HK-2 (cell line): ENCODE results near the gene OLFM4.
"Not testable (repeated sequence)": the region's sequence is repeated elsewhere in the genome, so short reads cannot be mapped to it uniquely, and the experiment has no call there.

Experiments used
- DNase-seq: peaks from one replicate; pipeline ENCODE4 v3.0.0-alpha.2; 2018; ENCODE audit not compliant: unreplicated experiment

OLFM4 gene, protein sequence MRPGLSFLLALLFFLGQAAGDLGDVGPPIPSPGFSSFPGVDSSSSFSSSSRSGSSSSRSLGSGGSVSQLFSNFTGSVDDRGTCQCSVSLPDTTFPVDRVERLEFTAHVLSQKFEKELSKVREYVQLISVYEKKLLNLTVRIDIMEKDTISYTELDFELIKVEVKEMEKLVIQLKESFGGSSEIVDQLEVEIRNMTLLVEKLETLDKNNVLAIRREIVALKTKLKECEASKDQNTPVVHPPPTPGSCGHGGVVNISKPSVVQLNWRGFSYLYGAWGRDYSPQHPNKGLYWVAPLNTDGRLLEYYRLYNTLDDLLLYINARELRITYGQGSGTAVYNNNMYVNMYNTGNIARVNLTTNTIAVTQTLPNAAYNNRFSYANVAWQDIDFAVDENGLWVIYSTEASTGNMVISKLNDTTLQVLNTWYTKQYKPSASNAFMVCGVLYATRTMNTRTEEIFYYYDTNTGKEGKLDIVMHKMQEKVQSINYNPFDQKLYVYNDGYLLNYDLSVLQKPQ

DNA sequence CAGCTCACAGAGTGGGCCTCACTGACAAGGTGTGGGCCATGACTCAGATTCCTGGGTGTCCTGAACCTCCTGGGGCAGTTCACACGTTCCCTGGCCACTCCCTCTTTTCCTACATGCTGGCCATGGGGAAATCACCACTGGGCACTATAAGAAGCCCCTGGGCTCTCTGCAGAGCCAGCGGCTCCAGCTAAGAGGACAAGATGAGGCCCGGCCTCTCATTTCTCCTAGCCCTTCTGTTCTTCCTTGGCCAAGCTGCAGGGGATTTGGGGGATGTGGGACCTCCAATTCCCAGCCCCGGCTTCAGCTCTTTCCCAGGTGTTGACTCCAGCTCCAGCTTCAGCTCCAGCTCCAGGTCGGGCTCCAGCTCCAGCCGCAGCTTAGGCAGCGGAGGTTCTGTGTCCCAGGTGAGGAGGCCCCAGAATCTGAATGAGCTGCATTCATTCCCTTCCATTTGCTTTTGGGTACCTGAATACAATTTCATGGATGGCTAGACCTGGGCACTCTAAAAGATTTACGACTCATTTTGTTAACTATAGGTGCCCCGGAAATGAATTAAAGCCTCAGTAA lies at the start of gene OLFM4:
Gene OLFM4, plus strand, starts transcription at position 177 of the 567 bp plus-strand sequence. Its CDS starts 24 bp downstream, at position 201.
- DNase-seq, result no peak

DNA sequence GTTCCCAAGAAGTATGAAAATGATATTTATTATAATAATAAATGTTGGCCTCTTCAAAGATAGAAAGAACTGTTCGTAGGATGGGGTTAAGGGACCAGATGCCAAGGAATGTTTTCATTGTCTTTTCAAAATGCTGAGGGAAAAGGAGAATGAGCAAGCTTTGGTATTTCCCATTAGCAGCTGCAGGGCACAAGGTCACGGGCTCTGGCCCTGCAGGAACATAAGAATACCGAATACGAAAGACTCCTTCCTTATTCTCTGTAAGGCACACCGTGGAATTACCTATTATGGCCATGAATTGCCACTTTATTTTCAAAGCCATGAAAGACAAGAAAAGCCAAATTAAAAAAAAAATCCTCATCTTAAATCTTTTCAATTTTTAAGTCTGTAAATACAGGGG lies 49.6 kb upstream of the OLFM4 start:
- no peak for DNase-seq

DNA sequence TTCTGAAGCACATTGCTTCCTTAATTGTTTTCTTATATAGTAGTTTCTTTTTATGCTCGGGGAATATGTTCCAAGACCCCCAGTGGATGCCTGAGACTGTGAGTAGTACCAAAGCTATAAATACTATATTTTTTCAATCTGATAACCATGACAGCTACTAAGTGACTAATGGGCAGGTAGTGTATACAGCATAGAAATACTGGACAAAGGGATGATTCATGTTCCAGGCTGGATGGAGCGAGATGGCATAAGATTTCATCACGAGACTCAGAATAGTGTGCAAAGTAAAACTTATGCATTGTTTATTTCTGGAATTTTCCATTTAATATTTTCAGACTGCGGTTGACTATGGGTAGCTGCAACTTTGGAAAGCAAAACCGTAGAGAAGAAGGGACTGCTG lies 47.9 kb upstream of the OLFM4 start:
- DNase-seq, result no peak

DNA sequence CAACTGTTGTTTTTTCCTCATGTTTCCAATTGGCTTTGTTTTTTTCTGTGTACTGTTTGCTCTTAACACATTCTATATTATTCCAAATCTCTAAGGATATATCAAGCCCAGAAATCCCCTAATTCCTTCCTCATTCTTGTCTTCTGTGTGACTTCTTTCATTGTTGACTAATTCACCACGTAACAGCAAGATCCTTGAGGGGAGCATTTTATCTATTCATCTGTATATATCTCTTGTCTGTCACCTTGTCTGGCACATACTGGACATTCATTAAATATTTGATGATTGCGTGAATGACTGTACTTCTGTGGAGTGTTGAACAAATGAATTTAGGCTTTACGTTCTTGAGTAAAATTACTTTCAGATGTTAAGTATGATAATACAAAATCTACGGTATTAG lies 44.8 kb upstream of the OLFM4 start:
- DNase-seq, result no peak

DNA sequence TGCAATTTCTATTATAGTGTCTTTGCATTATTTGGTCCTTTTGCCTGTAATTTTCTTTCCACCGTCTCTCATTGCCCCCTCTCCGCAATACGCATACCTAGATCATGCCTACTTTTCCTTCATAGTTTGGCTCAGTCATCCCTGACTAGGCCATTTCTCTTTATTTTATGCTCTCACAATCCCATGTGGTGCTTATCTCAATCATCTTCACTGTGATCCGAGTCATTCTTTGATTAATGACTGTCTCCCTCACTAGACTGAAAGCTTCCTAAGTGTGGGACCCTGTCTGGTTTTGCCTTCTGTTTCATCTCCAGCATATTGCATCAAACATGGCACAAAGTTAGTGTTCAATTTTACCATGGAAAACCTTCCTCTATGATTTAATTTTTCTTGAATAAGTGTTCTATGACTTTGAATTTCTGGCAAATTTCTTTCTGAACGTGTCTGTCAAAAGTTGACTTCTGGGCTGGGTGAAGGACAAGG lies 43.7 kb upstream of the OLFM4 start:
- DNase-seq, result no peak

DNA sequence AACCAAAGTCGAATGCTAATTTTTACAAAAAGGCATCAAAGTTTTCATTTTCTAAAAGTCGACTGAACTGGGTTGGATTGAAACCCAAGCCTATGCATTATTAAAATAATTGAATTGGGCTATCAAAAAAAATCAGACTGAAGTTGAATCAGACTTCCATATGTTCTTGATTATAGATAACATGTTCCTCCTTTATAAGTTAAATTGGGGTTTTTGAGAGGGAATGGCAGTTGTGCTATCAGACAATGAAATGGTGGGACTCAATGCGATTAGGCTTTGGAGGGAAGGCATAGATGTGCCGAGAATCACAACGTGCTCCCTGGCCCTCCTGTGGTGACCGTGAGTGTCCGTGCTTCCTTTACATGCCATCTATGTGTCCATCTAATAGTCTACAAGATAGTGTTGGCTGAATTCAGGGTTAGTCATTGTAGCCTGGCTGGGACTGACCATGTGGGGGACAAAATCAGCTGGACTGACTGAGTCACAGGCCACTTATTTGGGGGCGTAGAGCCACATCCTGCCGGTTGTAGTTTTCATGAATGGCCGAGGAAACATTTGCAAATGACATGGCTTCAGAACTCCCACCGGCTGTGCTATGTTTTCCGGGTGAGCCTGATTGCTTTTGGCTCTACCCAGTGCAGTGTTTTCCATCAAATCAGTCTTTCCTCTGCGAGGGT lies 37.1 kb upstream of the OLFM4 start:
- no peak for DNase-seq

DNA sequence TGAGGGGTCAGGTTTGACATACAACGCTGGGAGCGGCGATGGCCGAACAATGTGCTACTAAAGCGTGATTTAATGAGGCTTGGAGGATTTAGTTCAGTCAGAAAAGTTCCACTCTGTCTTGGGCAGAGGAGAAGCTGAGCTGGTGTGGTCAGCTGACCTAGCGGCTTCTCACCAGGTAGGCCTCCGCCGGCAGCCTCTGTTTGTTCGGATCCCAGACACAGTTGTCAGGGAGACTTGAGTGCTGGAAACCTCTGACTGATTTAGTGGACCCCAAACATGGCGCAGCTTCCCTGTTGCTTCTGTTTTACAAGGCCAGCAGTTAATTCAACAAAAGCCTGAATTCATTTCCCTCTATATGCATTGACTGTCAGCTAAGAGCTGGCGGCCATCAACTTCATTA lies 36.5 kb upstream of the OLFM4 start:
- DNase-seq, result no peak

DNA sequence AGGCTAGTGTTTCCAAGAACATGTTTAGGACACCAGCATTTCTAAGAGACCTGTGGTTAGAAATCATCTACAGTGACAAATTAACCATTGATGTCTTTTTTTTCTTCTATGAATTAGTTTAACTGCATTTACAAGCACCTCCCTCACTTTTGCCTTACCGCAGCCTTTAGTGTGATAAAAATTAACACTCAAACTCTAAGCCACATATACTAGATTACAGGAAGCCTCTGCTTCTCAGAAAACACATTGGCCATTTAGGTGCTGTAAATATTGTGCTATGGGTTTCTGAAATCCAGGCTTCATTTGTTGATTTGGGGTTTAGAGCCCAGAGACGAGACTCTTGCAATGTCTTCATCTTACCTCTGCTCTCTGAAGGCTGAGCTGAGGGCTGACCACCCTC lies 34.6 kb upstream of the OLFM4 start:
- DNase-seq, result no peak

DNA sequence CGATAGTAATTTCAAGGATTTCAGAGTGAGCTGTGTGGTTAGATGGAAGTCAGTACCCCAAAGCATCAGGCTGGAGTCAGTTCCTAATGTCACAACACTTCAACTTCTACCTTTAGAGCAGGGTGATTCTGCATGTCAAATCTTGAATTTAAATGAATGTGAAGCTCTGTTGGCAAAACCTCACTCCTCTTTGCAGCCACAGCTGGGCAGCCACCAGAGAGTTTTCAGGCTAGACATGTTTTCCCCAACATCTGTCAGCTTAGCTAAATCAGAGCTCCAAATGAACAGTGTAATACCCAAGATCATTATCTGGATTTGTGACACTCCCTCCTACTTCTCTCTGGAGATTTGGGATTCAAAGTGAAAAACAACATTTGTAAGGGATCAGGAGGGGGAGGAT lies 33.7 kb upstream of the OLFM4 start:
- no peak for DNase-seq

DNA sequence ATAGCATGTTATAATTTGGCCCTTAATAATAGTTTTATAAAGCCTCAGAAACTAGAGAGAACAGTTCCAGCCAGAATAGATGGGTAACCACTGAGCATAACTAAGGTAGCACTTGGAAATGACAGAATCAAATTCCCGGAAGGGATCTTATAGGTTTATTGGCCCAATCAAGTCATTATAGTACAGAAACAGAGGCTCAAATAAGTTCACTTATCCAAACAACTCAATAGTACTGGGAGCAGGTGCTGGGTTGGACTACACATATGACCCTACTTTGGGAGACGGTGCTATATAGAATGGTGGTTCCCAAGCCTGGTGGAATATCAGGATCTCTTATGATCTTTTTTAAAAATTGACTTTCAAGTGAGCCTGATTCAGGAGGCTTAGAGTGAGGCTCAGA lies 32.7 kb upstream of the OLFM4 start:
- DNase-seq, result no peak

DNA sequence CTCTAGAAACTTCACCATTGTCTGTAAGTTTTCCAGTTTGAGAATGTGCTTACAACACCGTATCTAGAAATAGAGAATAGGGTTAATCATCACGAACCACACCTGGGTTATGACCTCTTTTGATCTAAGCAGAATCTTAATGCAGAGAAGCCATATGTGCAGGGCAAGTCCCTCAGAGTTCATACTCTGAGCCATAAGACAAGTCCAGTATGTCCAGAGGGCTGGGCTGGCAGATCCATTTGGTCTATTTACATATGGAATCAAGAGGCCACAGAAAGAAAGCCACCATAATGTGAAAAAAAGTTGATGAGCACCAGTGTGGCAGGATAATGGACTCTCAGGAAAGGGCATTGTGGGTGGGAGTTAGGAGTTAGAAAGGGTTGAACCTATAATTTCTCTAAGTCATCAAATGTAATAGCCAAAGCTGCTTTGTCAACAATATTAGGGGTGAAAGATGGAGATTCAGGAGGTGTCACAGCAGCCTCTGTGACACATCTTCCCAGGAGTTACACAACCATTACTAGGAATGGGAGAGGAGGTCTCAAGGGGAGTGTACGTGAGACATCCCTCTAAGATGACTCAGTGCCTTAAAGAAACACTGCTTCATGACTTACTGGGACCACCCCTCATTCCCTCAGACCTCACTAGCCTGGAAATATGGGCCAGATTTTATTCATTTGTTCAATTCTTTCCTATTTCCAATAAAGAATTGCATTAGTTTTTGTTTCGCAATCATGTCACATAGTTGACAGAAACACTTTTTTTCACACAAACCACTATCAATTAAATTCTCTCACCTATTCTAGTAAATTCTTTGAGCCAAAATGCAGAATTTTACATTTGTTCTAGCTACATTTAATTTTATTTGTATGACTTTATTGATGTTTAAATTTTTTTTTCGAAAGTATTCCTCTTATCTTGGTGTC lies 30.4 kb upstream of the OLFM4 start:
- DNase-seq, result no peak

DNA sequence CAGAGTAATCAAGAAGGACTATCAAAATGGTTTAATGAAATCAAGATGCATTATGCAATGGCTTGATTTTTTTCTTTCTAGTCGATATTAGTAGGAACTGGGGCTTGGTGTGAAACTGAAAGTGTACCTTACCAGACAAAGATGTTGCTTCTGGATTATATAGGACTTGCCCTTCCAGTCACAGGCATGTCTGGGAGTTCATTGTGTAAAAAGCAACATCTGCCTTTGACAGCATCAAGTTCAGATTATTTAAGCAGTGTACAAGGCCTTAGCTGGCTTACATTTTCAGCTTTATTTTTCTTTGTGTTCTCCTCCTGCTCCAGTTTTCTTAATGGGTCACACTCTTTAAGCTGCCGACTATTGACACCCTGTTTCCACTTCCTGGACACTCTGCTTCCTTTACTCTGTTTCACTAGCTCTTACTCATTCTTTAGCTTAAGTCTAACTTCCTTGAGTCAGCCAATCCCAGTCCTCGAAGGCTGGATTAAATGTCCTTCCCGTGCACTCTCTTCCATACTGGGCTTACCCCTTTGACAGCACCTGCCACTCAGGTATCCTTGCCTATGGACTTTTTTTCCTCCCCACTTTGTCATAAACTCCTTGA lies 29.4 kb upstream of the OLFM4 start:
- no peak for DNase-seq

DNA sequence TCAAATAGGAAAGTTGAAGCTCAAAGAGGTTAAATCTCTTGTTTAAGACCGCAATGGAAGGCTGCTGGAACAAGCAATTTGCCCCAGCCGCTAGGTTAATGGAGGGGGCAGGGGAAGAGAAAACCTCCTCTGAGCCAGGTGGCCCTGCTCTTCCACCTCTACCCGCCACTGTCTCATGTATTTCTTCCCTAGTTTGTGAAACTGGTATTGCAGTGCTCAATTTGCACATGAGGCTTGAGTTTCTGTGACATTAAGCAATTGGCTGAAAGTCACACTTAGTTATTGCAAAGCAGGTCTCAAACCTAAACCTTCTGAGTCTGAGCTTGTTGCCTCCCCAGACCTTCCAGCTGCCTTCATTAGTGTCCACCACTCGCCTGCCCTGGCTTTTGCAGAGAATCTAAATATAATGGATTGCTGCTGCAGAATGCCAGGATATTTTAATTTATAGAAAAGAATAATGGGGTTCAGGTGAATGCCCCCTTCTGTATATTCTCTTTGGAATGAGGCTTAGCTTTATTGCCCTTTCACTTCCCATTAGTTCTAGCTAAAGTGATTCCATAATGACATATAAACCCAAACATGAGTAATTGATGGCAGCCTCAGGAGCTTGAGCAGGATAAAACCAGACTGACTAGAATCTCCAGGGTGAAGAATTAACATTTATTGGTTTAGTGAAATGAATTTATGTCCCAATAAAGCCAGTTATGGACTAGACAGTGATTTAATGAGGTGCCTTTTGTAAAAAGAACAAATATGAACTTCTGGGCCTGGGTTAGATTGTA lies 27.0 kb upstream of the OLFM4 start:
- no peak for DNase-seq

DNA sequence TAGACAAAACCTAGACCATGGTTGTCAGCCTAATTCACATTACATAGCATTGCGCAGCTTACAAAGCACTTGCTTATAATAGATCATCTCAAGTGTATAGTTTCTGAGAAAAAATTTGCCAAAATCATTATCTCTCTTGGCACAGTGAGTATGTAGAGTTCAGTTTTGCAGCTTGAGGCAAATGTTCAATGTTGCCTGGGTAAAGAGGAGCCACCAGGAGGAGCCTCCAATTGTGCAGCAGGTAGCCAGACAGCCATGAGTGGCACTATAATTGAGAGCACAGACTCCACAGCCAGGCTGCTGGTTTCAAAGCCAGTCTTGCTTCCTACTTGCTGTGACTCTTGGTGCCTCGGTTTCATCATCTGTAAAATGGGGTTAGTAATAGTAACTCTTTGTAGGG lies 24.0 kb upstream of the OLFM4 start:
- no peak for DNase-seq

DNA sequence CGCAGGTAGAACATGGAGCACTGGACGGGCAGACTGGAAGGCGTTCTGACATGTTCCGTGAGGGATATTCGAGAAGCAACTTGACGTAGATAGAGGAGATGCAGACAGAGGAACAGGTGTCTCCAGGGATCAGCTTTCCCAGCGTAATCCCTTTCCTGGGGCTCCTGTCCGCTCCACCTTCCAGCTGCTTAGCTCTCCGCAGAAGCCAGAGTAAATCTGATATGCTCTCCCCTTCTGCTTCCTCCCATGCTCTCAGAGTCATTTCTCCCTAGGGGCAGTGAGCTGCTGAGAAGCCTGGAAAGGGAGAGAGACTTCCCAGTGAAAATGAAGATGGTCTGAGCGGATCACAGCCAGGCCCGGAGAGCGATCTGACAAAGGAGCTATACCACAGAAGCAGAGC lies 23.0 kb upstream of the OLFM4 start:
- DNase-seq, result no peak

DNA sequence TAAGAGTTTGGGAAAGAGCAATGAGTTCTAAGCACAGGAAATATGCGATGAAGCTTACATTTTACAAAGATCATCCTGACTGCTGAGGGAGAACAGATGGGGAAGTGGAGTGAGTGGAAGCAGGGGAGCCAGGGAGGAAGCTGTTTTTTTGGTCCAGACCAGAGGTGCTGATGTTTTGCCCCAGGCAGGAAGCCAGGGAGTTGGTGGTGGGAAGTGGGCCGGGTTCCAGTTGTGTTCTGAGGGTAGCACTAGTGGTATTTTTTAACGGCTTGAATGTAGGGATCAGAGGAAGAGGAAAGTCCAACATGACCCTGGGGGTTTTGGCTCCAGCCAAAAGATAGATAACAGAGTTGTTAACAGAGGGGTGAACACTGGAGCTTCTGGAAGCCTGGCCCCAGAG lies 20.7 kb upstream of the OLFM4 start:
- DNase-seq, result no peak

DNA sequence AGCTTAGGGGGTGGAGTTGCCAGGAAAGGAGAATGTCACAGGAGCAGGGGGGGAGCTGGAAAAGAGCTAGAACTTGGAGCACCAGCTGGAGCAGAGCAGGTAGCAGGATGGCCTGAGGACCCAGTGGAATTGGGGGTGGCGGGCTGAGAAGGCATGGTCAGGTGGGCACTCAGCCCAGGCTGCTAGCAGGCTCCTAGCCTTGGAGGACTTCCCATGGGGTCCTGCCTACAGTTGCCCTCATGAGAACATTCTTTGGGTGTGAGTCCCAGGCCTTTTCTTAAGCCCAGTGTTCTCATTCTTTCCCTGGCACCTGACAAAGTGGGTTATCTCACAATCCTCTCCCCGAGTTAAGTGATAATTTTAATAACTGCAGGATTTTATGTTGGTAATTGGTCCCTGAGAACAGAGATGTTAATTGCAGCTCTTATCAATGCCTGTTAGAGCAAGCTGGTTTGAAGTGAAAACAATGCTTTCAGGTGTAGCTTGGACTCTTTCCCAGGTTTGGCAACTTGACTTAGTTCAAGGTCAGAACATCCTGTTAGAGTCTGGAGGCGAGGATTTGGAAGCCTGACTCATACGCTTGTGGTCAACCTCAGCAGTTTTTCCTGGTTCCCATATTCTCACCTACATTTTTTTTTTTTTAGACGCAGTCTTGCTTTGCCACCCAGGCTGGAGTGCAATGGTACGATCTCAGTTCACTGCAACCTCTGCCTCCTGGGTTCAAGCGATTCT lies 18.1 kb upstream of the OLFM4 start:
- DNase-seq, result no peak

DNA sequence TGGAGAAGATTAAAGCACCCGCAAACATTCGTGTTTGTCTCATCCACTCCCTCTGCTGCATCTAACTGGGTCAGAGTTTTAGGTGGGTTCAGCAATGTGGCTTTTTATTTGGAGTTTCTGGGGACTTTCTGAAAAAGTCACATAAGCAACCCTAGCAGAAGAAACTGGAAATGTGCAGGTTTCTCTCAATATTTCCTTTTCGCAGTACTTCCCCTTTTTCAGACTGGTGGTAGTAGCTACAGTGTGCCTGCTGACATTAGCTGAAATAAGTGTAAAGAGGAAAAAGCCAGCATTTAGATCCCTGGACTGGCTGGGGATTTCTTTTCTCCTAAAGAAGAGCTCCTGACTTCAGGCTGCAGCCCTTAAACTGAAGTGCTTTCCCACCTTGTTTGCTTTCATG lies 15.9 kb upstream of the OLFM4 start:
- no peak for DNase-seq

DNA sequence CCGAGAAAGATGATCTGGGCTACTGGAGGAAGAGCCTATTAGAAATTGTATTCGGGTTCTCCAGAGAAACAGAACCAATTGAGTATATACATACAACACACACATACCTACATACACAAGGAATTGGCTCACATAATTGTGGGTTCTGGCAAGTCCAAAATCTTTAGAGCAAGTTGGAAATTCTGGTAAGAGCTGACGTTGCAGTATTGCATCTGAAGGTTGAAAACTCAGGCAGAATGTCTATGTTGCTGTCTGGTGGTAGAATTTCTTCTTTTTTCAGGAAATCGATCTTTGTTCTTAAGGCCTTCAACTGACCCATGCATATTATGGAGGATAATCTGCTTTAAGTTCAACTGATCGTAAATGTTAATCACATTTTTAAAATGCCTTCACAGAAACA lies 15.5 kb upstream of the OLFM4 start:
- no peak for DNase-seq

DNA sequence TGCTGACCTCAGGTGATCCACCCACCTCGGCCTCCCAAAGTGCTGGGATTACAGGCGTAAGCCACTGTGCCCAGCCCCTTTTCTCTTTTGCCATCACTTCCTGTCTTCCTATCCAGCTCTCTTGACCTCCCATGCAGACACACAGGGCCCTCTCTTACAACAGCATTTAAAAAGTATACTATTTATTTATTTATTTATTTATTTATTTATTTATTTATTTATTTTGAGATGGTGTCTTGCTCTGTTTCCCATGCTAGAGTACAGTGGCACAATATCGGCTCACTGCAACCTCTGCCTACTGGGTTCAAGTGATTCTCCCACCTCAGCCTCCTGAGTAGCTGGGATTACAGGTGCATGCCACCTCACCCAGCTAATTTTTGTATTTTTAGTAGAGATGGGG lies 14.6 kb upstream of the OLFM4 start:
- DNase-seq, result not testable (repeated sequence)
